T-cell (primary cell): ENCODE data around the gene UBA1. TPM values are rescaled to one million over a fixed set of nuclear protein-coding genes. Genes with fewer than 3 reads are reported as not detected.

Source experiments
- ATAC-seq, 4 experiments: fragments of 200-7000 bp in 3 of 4; fragments of 150-1000 bp in 1 of 4; cut with Tn5 transposase; replicated peaks in 1 of 4; 1 replicate in 3 of 4; 2 replicates in 1 of 4; pipeline ENCODE4 v1.10.0; 2021; ENCODE audit warnings: moderate library complexity in 3 of 4, mild to moderate bottlenecking in 2 of 4, moderate number of reproducible peaks in 1 of 4
- CTCF ChIA-PET, 2 donors: fragments of 300-600 bp; sonication (Branson Sonifier 250); formaldehyde crosslinking; loops; one replicate each; lab custom pipeline; 2022; ENCODE audit warnings: antibody characterized with exemption in 2 of 2; lab: Charles Lee
- POLR2A ChIA-PET, 2 donors: fragments of 300-600 bp; sonication (Branson Sonifier 250); formaldehyde crosslinking; loops; one replicate each; lab custom pipeline; 2022; ENCODE audit warnings: antibody characterized with exemption in 2 of 2; lab: Charles Lee
- DNase-seq, 35 experiments: peaks; one replicate each; pipeline versions ENCODE4 v3.0.0 to v3.0.0-alpha.2; 2013 to 2023
- H3K27ac ChIP-seq: one replicate; pipeline ENCODE4 v1.5.1; 2013; ENCODE audit warnings: low read length
- H3K27me3 ChIP-seq, 2 experiments: replicated peaks in 1 of 2; 1 replicate in 1 of 2; 2 replicates in 1 of 2; pipeline versions ENCODE4 v1.6.1 to v1.7.0; 2013; ENCODE audit warnings: low read length in 1 of 2, mixed read lengths in 1 of 2; ENCODE audit not compliant: control insufficient read depth in 2 of 2, insufficient read depth in 2 of 2; ENCODE audit errors: extremely low read depth in 1 of 2
- H3K36me3 ChIP-seq, 2 donors: 1 replicate in 1 of 2; 2 replicates in 1 of 2; pipeline versions ENCODE4 v1.6.1 to v1.7.0; 2013; ENCODE audit warnings: low read length in 1 of 2; ENCODE audit not compliant: control insufficient read depth in 2 of 2, insufficient read depth in 1 of 2; ENCODE audit errors: extremely low read depth in 1 of 2
- H3K4me1 ChIP-seq, 2 experiments: 1 replicate in 1 of 2; 2 replicates in 1 of 2; pipeline versions ENCODE4 v1.6.1 to v1.7.0; 2013; ENCODE audit warnings: low read length in 2 of 2, mixed read lengths in 1 of 2; ENCODE audit not compliant: insufficient read depth in 2 of 2, control insufficient read depth in 1 of 2; ENCODE audit errors: extremely low read depth in 1 of 2
- H3K4me3 ChIP-seq, 2 donors: 1 replicate in 1 of 2; 2 replicates in 1 of 2; pipeline versions ENCODE4 v1.5.1 to v1.7.0; 2013; ENCODE audit warnings: mild to moderate bottlenecking in 2 of 2, low read length in 1 of 2, moderate library complexity in 1 of 2; ENCODE audit not compliant: control insufficient read depth in 1 of 2; ENCODE audit errors: extremely low read depth in 1 of 2
- H3K9me3 ChIP-seq: 2 replicates; pipeline ENCODE4 v1.7.0; 2013
- H3K27ac Mint-ChIP-seq, 2 donors: one replicate each; pipeline ENCODE4 v1.8.0; 2020 to 2021; ENCODE audit warnings: mild to moderate bottlenecking in 2 of 2, mixed read lengths in 2 of 2
- H3K27me3 Mint-ChIP-seq, 2 donors: one replicate each; pipeline ENCODE4 v1.8.0; 2021 to 2022; ENCODE audit warnings: mixed read lengths in 2 of 2
- H3K36me3 Mint-ChIP-seq: one replicate; pipeline ENCODE4 v1.8.0; 2021; ENCODE audit warnings: mixed read lengths
- H3K4me1 Mint-ChIP-seq, 3 donors: one replicate each; pipeline ENCODE4 v1.8.0; 2020 to 2022; ENCODE audit warnings: mixed read lengths in 3 of 3, mild to moderate bottlenecking in 1 of 3
- H3K4me3 Mint-ChIP-seq, 3 donors: one replicate each; pipeline ENCODE4 v1.8.0; 2020 to 2022; ENCODE audit warnings: mild to moderate bottlenecking in 3 of 3, mixed read lengths in 3 of 3, moderate library complexity in 3 of 3
- H3K9me3 Mint-ChIP-seq, 3 donors: one replicate each; pipeline ENCODE4 v1.8.0; 2020 to 2022; ENCODE audit warnings: mixed read lengths in 3 of 3
- WGBS: methylation state at CpG from one replicate; pipeline ENCODE4 v1.1.5; 2013; ENCODE audit warnings: missing lambda C conversion rate; ENCODE audit not compliant: insufficient coverage; 5-methylcytosine and 5-hydroxymethylcytosine counted together
- total RNA-seq, 35 experiments: library from RNA in 6 of 35; stranded (reverse) in 6 of 35; fragments of 120-200 nt in 1 of 35; gene quantifications; one replicate each; pipeline versions ENCODE4 v1.2.1 to v1.2.4 and lab custom pipeline; 2013 to 2026

UBA1 gene
- total RNA-seq, 5 donors from 2014 or later (not counting 1 experiment from before 2014, with no cell fraction given): 116 to 177 (median 149) TPM

GRCh38 chrX:47217121-47217851, 23.7 kb downstream of the UBA1 start:
- CTCF ChIA-PET: interaction anchor here in 1 of 2 donors (1.0 kb wide), 3 partner anchors 16 to 306 kb away, joined by 3 to 7 read pairs (median 6); partner anchors contain the start of genes NDUFB11 and RBM10
- H3K9me3 Mint-ChIP-seq: no peaks in the 10 kb centered on the region
- no peaks in the 10 kb centered on the region for H3K27me3 Mint-ChIP-seq
- H3K4me1 Mint-ChIP-seq: peaks cover 41 to 48% (median 42%) of the 10 kb centered on the region in 3 donors
- DNase-seq: peak in 4 of 35 experiments; percentile 7 to 93 (median 33)
- H3K27ac Mint-ChIP-seq: peak overlapping the region; percentile 98 to 99
- peak in 1 of 4 experiments; percentile 0 for ATAC-seq
- H3K4me3 ChIP-seq: peak overlapping the region; percentile 25 to 41
- peaks cover 3 to 35% of the 10 kb centered on the region in 2 experiments for H3K4me1 ChIP-seq
- H3K36me3 Mint-ChIP-seq: peaks cover 24% of the 10 kb centered on the region
- no peaks in the 10 kb centered on the region for H3K9me3 ChIP-seq
- H3K27me3 ChIP-seq: no peaks in the 10 kb centered on the region
- WGBS: 0% methylated on average over 6 of the region's 22 CpGs
- POLR2A ChIA-PET: interaction anchor here (0.7 to 1.5 kb wide), 9 partner anchors 11 to 151 kb away, joined by 3 to 19 read pairs (median 4); partner anchors contain the start of genes NDUFB11 (in 1 of the 2), RBM10 (in 1 of the 2) and USP11 (in 1 of the 2)
- peak overlapping the region; percentile 87 to 95 (median 93) for H3K4me3 Mint-ChIP-seq
- H3K36me3 ChIP-seq: peaks cover 20 to 34% of the 10 kb centered on the region in 2 donors
- peak overlapping the region; percentile 87 for H3K27ac ChIP-seq

DNA sequence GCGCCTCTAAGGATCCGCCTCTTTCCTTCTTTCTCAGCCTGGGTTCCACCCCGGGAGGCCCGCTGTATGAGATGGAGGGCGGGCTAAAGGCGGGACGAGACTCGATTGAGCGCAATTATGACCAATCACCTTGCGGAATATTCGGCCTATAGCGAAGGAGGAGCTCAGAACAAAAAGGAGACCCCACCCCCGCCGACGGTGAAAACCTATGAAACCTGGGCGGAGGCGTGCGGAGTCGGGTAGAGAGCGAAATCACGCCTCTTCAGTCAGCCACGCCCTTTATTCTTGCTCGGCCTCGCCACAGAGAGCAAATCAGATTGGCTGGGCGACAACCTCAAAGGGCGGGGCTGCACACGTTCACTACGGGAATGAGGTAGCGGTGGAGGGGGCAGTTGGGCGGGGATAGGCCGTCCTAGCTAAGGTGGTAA, 24.2 kb downstream of the UBA1 start:
- peaks cover 20 to 28% of the 10 kb centered on the region in 2 donors for H3K36me3 ChIP-seq
- Mint-ChIP-seq H3K4me1 (peaks cover 41 to 48% (median 42%) of the 10 kb centered on the region in 3 donors), H3K4me3 (peak overlapping the region; percentile 87 to 95 (median 93)), H3K27me3 (no peaks in the 10 kb centered on the region), H3K9me3 (no peaks in the 10 kb centered on the region), H3K27ac (peak overlapping the region; percentile 98 to 99), H3K36me3 (peaks cover 20% of the 10 kb centered on the region)
- H3K4me3 ChIP-seq: peak overlapping the region; percentile 74 to 93
- H3K4me1 ChIP-seq: peaks cover 3 to 35% of the 10 kb centered on the region in 2 experiments
- ATAC-seq: peak; percentile 80 to 82 (median 81)
- no peaks in the 10 kb centered on the region for H3K9me3 ChIP-seq
- H3K27me3 ChIP-seq: no peaks in the 10 kb centered on the region
- H3K27ac ChIP-seq: peak overlapping the region; percentile 98
- ChIA-PET POLR2A (interaction anchor here (0.7 to 1.5 kb wide), 9 partner anchors 10 to 150 kb away, joined by 3 to 19 read pairs (median 4); partner anchors contain the start of genes NDUFB11 (in 1 of the 2), RBM10 (in 1 of the 2) and USP11 (in 1 of the 2)), CTCF (interaction anchor here in 1 of 2 donors (0.5 to 1.0 kb wide), 7 partner anchors 15 to 806 kb away, joined by 3 to 7 read pairs (median 3); partner anchors contain the start of genes NDUFB11 and RBM10)
- peak; percentile 88 to 100 (median 96) for DNase-seq
- WGBS: under 1% methylated on average over 16 of the region's 31 CpGs

- peak within 1 kb of the TSS; percentile 98 to 99 for H3K27ac Mint-ChIP-seq
- H3K36me3 Mint-ChIP-seq: peaks cover 16% of the 10 kb centered on the region
- peak within 1 kb of the TSS; percentile 74 to 93 for H3K4me3 ChIP-seq
Measured at GRCh38 chrX:47218280-47218919, 24.8 kb downstream of the UBA1 start, which contains the start of gene CDK16. TSS of gene CDK16 (plus strand) at chrX:47218681. CDS start at chrX:47223558, 4,877 bp downstream.

GRCh38 chrX:47218920-47219815, 25.5 kb downstream of the UBA1 start:
- ATAC-seq (no peak), DNase-seq (peak in 31 of 35 experiments; percentile 3 to 49 (median 25))
- ChIA-PET POLR2A (interaction anchor here (1.4 to 1.5 kb wide), 2 partner anchors 14 kb away, joined by 4 to 19 read pairs; partner anchors contain the start of gene USP11 (in 1 of the 2)), CTCF (no interaction called here)
- Mint-ChIP-seq H3K4me3 (peak overlapping the region; percentile 77 to 95 (median 93)), H3K9me3 (no peaks in the 10 kb centered on the region), H3K36me3 (peaks cover 11% of the 10 kb centered on the region), H3K27ac (peak overlapping the region; percentile 76 to 83), H3K4me1 (peaks cover 41 to 48% (median 42%) of the 10 kb centered on the region in 3 donors), H3K27me3 (no peaks in the 10 kb centered on the region)
- Histone ChIP-seq H3K27me3 (no peaks in the 10 kb centered on the region), H3K27ac (peak overlapping the region; percentile 98), H3K4me1 (peaks cover 3 to 35% of the 10 kb centered on the region in 2 experiments), H3K36me3 (peaks cover 22 to 32% of the 10 kb centered on the region in 2 donors), H3K9me3 (no peaks in the 10 kb centered on the region), H3K4me3 (peak overlapping the region; percentile 74 to 93)
- WGBS: under 1% methylated on average over 27 of the region's 60 CpGs

More at GRCh38 chrX:47218280-47218919, 24.8 kb downstream of the UBA1 start, which contains the start of gene CDK16:
- Histone ChIP-seq H3K4me1 (peaks cover 3 to 35% of the 10 kb centered on the region in 2 experiments), H3K36me3 (peaks cover 20 to 28% of the 10 kb centered on the region in 2 donors), H3K27me3 (no peaks in the 10 kb centered on the region), H3K9me3 (no peaks in the 10 kb centered on the region), H3K27ac (peak within 1 kb of the TSS; percentile 98)
- ATAC-seq (peak; percentile 44 to 59 (median 57)), DNase-seq (peak; percentile 36 to 83 (median 64))
- Mint-ChIP-seq H3K4me3 (peak within 1 kb of the TSS; percentile 87 to 95 (median 93)), H3K9me3 (no peaks in the 10 kb centered on the region), H3K4me1 (peaks cover 41 to 48% (median 42%) of the 10 kb centered on the region in 3 donors), H3K27me3 (no peaks in the 10 kb centered on the region)
- ChIA-PET POLR2A (interaction anchor here (0.7 to 1.5 kb wide), 8 partner anchors 10 to 150 kb away, joined by 3 to 19 read pairs (median 5); partner anchors contain the start of genes NDUFB11 (in 1 of the 2), RBM10 (in 1 of the 2) and USP11 (in 1 of the 2)), CTCF (interaction anchor here in 1 of 2 donors (0.5 to 1.0 kb wide), 7 partner anchors 15 to 806 kb away, joined by 3 to 7 read pairs (median 3); partner anchors contain the start of genes NDUFB11 and RBM10)
- WGBS: 0% methylated on average over 43 of the region's 61 CpGs

DNA sequence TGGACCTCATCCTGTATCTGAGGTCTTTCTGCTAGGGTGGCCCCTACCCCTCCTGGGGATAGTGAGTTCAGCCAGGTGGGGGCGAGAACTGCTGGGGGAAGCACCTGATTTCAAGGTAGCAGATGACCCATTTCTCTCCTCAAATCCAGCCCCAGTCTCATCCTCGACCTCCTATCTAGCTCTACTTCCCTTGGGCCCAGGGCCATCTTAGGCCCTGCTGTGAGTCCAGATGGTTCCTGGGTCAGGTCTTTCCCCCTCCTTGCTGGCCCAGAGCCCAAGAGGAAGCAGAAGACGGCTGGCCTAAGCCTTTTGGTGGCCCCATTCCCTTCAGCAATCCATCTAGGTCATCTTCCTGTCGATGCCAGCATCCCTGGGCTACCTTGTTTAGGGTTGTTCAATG, 28.1 kb downstream of the UBA1 start:
- Histone ChIP-seq H3K4me3 (no peak overlapping the region), H3K27me3 (no peaks in the 10 kb centered on the region), H3K9me3 (no peaks in the 10 kb centered on the region), H3K4me1 (peaks cover 3 to 33% of the 10 kb centered on the region in 2 experiments), H3K36me3 (peaks cover 13 to 34% of the 10 kb centered on the region in 2 donors), H3K27ac (no peak overlapping the region)
- DNase-seq (no peak), ATAC-seq (no peak)
- H3K27ac Mint-ChIP-seq: peak overlapping the region in 1 of 2 donors; percentile 75
- no peaks in the 10 kb centered on the region for H3K27me3 Mint-ChIP-seq
- no CpG with 5 or more reads among the region's 4 CpGs for WGBS
- H3K4me3 Mint-ChIP-seq: no peak overlapping the region
- no peaks in the 10 kb centered on the region for H3K9me3 Mint-ChIP-seq
- ChIA-PET CTCF (no interaction called here), POLR2A (no interaction called here)
- H3K4me1 Mint-ChIP-seq: peaks cover 35 to 41% (median 39%) of the 10 kb centered on the region in 3 donors
- peaks cover 7% of the 10 kb centered on the region for H3K36me3 Mint-ChIP-seq
